Measurements from ENCODE around the gene RPS6KA2.

The RPS6KA2 gene

DNA sequence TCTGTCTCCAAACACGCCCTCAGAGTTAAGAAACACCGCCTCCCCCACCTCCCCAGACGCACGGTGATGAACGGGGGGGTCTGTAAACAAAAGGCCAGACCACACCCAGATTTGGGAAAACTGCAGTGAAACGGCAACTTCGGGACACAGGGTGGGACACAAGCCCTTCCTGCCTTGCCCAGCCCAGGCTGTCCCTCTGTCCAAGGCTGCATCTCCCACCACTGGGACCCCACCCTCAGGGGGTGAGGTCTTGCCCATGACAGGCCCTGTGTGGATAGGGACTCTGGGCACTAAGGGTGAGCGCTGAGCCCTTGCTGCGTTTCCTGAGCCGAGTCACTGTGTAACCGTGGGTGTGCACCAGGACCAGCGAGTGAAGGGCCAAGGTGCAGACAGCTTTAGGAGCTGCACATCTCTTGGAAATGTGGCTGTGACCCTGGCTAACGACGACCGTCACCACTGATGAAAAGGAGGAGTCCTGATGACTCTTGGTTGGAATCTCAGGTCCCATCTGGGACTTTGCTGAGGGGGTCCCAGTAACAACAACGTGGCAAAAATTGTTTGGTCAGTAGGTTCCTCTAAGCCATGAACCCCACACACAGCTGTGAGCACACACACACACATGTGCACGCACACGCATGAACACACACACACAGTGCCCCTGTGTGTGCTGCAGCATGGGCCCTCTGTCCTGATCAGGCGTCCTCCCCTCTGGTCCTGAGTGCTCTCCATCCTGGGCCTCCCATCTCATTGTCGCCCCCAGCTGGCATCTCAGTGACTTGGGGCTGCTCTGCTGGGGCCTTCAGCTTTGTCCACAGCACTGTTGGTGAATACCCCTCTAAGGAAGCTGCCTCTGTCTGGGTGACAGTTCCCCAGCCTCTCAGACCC lies 141.2 kb downstream of the RPS6KA2 start:
- no peak for DNase-seq (ENCODE audit: low spot score)

DNA sequence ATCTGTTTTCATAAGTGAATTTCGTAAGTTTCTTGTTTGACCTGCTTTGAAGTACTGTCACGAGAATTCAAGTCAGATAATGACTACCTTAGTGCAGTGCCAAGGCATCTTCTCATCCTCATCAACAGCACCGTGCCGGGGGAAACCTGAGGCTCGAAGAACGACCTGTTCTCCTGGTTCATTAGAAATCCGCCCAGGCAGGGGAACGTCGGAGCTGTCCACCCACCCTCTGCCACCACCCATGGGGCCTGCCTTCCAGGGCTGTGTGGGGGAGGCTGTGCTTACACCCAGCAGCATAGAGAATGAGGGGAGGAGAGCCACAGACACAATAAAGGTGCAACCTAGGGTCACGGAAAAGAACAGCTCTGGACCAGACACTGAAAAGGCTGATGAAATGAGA lies 142.2 kb downstream of the RPS6KA2 start:
- DNase-seq (ENCODE audit: low spot score) = no peak

DNA sequence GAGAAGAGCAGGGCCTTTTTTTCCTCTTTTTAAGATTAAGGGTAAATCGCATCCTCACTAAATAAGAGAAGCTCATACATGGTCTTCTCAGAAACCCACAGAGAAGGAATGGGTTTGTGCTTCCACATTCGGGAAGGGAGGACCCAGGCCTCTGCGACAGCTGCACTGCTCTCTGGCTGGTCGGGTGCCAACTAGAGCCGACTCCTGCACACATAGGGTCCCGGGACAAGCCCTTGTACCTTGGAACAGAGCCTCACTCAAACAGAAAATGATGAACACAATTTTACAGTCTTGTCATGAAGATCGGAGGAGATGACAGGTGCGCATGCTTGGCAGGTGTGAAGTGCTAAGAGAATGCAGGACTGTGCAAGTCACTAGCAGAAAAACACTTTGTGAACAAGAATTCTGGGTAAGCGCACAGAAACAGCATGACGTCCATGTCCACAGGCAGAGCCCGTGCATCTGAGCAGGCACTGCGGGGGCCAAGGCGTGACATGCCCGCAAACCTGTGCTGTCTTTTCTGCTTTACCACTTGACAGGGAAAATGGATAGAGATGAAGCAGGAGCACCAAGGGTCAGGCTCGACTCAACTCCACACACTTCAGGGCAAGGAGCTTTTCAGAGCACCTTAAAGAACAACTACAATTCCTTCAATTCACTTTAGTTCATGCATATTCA lies 143.3 kb downstream of the RPS6KA2 start:
- DNase-seq (ENCODE audit: low spot score) = no peak

DNA sequence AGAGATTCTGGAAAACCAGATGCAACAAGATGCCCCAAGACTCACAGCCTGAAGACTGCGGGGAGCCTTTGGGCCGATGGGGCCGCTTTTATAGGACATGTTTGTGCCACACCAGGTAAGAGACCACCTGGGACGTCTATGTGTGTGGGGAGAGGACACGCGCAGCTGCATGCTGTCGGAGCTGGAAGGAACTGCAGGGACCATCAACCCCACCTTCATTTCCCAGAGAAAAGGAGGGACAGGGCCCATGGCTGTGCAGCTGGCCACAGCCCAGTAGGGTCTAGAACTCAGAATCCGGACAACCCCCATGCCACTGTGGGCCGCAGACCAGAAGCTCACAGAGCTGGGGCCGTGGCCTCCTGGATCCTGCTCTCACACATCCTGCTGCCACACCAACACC lies 144.0 kb downstream of the RPS6KA2 start:
- DNase-seq (ENCODE audit: low spot score) = no peak

DNA sequence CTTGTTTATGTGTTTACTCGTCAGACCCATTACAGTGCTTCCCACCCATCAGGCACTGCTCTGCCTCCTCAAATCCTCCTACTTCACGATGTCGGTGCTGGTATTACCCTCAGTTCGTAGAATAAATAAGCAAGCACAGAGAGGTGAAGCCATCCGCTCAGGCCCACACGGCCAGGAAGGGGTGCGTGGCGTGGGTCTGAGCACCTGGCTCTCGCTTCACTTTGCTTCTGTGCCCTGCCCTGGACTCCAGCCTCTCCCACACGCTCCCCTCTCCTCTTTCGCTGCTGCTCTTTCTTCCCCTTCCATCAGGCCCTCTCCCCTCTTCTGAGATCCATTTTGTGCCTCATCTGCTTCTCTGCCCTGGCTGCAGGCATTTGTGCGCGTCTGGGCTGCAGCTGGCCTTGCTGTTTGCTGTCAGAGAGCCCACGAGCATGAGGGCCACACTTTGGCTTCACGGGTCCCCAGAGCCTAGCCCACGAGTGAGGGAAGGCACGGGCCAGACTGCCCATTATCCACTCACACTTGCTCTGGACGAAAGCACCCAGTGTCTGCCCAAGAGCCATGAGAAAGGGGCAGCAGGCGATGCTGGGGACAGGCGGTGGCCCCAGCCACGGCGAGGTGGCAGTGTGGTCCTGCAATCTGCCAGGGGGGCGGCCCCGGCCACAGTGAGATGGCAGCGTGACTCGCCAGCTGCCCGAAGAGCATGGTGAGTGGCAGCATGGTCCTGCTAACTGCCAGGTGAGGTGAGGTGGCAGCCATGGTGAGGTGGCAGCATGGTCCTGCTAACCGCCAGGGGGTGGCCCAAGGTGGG lies 148.1 kb downstream of the RPS6KA2 start:
- DNase-seq (ENCODE audit: low spot score) = no peak

DNA sequence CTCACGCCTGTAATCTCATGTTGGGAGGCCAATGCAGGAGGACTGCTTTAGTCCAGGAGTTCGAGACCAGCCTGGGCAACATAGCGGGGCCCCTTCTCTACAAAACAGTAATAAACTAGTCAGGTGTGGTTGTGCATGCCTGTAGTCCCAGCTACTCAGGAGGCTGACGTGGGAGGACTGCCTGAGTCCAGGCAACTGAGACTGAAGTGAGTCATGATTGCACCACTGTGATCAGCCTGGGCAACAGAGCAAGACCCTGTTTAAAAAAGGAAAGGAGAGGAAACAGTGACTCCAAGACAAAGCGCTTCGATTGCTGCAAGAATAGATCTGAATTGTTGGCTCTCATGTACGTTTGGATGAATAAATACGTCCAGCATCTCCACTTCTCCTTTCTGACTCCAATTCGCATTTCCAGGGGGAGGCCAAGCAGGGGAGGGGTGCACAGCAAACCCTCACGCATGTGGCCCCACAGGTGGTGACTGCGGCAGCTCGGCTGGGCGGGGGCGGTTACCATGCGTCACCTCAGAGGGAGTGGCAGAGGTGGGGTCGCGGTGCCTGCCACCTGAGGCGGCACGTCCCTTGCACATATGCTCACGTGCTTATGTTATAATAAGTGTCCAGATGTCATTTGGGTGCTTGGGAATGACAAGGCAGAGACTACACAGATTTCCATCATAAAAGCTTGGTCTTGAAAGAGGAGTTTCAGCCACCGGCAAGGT lies 149.2 kb downstream of the RPS6KA2 start:
- no peak for DNase-seq (ENCODE audit: low spot score)

DNA sequence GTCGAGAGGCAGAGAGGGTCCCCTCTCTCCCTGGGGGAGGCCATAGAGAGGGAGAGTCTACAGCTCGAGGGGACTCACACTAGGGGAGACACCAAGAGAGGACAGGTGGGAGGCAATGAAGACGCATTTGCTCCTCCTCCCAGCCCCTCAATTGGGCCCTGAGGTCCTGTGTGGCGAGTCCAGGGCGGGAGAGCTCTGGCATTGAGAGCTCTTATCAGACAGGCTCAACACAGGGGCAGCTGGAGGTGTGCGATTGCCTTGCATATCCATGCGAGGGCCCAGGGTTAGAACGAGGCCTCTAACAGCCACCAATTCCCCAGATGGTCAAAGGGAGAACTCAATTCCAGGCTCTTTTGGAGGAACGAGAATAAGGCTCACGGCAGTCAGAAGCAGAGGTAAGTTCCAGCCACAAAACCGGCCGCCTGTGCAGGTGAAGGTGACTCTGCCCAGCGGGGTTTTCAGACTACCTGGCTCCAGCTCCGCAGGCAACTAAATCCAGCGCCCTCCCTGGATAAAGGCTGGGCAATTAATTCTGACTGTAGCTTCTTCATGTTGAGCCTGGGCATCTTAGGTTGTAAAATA lies 150.3 kb downstream of the RPS6KA2 start:
- DNase-seq (ENCODE audit: low spot score) = no peak

DNA sequence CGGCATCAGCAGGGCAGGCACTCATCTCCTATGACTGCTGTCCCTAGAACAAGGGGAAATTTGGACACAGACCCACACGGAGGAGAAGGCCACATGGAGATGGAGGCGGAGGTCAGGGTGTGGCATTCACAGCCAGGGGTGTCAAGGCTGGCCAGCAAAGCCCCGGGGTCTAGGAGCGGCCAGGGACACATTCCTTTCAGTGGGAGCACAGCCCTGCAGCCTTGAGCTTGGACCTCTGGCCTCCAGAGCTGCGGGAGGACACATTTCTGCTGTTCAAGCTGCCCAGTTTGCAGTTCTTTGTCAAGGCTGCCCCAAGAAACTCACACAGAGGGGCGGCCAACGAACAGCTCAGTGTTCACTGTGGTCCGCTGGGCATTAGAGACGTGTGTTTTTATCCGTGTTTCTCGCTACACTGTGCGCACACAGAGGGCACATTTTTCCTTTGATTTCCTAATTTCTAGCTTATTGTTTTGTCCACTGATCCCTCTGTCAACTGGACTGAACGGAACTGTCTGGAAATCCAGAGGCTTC lies 150.9 kb downstream of the RPS6KA2 start:
- no peak for DNase-seq (ENCODE audit: low spot score)

DNA sequence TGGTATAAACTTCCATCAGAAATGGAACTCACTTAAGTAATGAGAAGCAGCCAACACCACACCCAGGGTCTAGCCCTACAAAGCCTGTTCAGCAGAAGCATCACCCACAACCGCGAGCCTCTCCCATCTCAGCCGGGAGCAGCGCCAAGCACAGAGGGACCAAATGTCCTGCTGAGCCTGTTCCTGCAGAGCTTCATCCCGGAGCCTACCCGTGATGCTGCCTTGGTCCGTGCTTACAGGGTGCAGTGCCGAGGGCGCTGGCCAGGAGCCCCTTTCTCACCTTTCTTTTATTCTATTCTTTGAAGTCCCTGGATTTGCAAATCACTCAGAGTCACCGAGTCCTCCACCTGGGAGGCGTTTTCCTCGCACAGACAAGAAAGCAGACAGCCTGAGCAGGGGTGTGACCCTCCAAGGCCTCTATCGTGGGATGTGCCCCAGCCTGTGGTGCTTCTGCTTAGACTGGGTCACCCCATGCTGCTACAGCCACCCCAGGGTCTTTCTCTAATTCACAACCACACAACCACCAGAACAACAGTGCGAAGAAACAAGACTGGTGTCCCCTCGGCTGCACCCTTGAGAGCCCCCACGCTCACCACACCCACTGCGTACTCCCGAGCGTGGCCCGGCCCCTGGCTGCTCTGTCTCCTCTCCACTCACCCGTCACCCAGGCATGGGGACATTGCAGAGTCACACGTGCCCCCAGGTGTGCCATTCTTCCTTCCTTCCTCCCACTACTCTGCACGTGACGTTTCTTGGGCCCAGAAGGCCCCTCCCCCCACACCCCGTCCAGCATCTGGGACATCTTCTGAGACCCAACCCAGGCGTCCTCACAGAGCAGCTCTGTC lies 152.1 kb downstream of the RPS6KA2 start:
- DNase-seq (ENCODE audit: low spot score) = no peak

DNA sequence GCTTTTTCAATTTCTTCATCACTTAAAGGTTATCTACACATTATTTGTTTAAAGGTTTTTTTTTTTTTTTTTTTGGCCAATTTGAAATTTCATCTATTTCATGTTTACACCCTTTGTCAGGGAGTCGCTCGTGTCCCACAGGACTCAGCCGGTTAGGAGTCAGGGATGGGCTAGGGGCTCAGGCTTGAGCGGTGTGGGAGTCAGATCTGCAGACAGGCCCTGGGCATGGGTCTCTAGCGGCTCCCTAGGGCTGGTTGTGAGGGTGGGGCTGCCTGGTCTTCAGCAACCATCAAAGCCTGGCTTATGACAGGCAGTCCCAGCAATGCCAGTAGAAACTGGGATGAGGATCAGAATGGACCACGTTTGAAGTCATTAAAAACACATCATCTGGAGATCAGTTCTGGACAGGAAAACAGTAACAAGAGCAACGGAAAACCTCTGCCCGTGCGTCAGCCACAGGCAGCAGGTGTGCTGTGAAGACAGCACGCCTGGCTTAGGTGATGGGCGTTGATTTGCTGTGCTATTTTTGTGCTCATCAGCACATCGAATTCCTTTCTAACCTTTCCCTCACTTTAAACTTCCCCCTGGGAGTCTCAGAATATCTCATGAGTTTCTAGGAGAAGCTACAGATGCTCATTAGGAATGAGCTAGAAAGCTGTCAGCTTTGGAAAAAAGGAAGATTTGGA lies 153.0 kb downstream of the RPS6KA2 start:
- no peak for DNase-seq (ENCODE audit: low spot score)

DNA sequence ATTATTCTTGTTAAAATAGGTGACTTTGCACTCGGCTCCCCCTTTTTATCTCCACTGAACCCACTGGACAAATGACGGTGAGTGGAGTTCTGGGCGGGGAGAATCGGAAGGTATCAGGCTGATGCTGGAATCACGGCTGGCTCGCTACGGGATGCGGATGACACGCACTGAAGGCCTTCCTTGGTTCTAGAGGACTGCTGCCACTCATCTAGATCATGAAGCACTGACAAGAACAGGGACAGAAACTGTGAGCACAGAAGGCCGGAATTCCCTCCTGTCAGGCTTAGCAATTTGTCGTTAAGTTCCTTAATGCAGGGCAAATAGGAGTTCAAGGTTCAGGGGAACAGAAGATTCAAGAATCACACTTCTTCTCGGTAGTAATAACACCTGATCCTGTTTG lies 154.4 kb downstream of the RPS6KA2 start:
- DNase-seq (ENCODE audit: low spot score) = no peak

DNA sequence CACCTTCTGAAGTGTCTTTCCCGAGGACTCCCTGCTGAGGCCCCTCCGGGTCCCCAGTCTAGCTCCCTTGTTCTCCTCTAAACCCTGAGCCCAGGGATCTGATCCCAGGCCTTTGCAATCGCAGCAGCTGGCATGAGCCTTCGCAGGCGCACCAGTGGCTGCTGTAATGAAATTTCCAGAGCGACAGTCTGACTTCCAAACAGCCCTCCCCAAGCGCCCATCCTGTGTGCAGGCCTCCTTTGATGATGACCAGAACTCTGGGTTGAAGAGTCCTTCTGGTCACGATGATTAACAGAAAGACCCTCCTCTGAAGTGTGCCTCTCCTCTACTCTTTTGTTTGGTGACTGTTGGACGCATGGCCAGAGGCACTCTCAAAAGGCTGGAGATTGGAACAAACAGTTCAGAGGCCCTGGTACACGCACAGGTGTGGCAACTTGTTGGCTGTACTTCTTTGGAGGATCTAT lies 155.2 kb downstream of the RPS6KA2 start:
- DNase-seq (ENCODE audit: low spot score) = no peak

DNA sequence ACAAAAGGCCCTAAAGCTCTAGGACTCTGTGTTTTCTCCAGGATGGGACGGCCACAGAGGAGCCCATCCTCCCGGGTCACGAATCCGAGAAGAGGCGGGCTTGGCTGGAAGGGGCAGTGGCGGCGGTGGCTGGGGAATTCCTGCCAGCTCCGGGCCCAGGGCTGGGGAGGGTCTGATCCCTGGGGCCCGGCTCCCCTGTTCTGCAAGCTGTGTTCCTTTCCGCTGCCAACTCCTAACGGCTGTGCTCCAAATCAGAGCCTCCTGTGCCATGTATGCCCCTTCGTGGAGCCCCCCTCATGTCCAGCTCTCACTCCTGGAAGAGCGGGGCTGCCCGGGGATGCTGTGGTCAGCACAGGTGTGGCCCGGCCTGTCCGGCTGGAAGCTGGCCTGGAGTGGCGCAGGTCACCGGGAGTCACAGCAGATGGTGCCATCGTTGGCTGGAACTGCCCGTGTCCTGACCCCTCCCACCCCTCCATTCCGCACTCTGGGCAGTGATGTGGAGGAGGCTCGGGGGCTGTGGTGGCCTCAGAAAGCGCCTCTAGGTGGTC lies 156.1 kb downstream of the RPS6KA2 start:
- DNase-seq (ENCODE audit: low spot score) = no peak

DNA sequence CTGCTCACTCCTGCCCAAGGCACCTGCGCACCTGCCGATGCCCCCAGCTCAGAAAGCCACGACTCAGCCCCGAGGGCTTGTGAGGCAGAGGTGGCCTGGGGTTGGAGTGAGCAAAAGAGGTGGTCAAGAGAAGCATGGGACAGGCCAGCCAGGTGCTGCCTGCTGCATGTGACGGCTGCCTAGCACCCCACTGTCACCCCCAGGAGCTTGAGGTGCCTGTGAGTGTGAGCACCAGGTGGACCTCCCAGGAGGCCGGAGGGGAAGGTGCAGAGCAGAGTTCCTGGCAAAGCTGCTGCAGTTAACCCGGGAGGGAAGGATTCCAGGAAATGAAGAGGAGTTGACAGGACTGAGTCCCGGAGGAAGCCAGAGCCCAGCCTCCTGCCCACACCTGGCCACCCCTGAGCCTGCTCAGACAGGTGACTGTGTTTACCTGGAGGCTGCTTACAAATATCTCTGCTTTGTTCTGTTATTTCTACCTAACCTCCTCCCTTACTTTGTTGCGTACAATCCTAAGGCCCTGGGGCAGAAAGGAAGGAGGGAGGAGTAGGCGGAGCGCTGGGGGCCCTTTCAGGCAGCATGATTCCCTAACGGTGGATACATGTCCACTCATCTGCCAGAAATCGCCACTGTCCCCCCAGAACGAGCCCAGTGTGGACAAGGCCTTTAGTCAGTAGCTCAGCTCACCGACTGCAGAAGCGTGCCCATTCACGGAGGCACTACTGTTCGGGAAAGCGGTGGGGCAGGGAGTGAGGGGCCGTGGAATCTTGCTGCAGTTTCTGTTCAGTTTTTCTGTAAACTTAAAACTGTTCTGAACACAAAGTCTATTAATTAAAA lies 156.8 kb downstream of the RPS6KA2 start:
- no peak for DNase-seq (ENCODE audit: low spot score)

DNA sequence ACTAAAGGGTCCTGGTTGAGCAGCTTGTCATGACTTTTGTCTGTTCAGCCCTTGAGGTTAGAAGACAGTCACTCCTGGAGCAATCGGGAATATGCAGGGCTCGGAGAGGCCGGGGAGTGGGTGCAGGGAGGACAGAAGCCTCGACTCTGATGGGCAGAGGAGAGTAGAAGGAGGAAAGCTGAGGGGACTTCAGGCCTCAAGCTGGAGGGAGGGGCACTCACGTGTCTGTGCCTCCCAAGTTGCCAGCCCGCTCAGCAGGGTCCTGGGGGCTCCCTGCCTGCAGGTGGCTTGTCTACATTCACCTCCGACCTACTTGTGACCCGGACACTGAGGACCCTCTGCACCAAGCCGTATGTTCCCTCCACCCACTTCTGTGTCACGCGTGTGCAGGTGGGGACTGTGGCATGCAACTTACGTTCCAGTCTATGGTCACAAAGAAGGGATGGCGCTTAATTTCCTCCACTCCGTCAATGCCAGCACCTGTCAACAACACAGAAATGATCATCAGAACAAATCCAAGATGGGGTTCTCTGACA lies 157.6 kb downstream of the RPS6KA2 start:
- DNase-seq (ENCODE audit: low spot score) = no peak

DNA sequence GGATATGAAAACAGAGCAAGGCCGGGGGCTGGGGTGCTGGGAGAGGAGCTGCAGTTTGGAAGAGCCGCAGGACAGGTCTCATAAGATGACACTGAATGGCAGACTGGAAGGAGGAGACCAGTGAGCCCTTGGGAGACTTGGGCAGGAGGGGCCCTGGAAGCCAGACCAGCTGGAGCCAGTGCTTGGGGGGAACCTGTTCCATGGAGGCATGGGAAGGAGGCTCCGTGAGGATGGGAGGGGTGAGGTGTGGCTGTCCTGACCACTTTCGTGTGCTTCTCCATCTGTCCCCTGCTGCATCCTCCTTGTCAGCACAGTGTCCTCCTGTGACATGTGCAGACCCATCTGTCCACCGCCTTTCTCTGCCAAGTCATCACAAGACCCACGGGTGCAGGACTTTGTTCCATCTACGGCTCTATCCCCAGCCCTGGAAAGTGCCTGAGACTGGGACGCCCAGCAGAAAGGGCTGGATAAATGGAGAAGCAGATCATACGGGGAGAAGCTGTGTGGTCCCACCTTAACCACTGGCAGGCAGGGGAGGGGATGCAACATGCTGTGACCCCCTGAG lies 159.5 kb downstream of the RPS6KA2 start:
- DNase-seq (ENCODE audit: low spot score) = peak; percentile 97

DNA sequence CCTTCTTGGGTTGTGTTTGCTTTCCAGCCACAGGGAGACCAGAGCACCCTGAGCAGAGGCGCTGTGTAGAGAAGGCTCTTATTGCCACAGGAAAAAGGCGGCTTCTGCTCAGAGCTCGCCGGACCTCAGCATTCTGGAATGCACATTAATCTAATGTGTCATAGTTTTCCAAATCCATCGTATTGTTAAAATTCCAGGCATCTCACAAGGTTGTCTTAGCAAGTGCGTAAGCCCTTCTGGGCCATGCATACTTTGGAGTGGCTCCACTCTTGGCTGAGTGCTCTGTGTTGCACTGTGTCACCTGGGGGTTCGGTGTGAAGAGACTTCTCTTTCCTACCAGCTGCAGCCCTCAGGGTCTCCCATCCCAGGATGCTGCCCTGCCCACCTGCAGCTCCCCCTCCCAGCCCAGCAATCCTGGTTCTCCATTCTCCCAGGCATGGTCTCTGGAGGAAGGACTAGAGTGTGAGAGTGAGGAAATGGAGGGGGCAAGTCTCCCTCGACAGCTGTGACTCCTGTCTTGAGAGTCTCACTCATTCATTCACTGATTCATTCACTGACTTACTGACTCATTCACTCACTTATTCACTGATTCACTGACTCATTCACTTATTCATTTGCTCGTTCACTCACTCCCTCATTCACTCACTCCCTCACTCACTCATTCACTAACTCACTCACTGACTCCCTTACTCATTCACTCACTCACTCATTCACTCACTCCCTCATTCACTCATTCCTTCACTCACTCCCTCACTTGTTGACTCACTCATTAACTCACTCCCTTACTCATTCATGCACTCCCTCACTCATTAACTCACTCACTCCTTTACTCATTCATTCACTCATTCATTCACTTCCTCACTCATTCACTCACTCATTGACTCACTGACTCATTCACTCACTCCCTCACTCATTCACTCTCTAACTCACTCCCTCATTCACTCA lies 160.6 kb downstream of the RPS6KA2 start:
- DNase-seq (ENCODE audit: low spot score) = no peak
